Effector CD4-positive, alpha-beta T cell (primary cell): ENCODE measurements around the gene RASGRF2.
A peak's percentile ranks its signal among the peaks of the same experiment; 100 is the strongest.

Experiments
- DNase-seq: peaks from one replicate; pipeline ENCODE4 v3.0.0-alpha.2; 2020

RASGRF2 gene

GRCh38 chr5:80956272-80956671, 3.9 kb upstream of the RASGRF2 start:
- DNase-seq = no peak

DNA sequence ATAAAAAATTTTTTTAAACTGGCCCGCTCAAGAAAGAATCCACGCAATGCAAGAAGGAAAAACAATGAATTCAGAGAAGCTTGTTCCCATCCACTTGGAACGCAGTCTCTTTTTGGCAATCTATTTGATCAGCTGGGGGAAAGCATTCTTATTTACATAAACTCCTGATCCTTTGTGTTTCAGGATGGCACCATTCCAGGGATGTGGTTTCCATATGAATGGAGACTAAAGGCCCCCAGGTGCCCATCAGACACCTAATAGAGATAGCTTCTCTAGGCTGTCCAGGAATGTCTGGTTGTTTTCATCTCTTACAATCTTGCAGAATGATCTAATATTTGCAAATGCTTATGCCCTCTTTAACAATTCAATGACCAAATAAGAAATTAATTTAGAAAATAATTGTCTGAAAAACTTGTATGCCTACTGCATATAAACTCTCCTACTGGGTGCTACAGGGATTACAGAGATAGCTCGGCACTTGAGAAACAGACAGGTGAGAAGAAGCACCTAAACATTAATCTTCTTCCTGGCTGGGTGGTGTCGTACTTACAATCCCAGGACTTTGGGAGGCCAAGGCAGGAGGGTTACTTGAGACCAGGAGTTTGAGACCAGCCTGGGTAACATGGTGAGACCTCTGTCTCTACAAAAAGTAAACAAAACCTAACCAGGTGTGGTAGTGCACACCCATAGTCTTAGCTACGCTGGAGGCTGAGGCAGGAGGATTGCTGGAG, 3.0 kb upstream of the RASGRF2 start:
- DNase-seq = no peak

- no peak for DNase-seq
Measured at GRCh38 chr5:80958616-80959015, 1.5 kb upstream of the RASGRF2 start.

- DNase-seq = no peak
Measured at GRCh38 chr5:80959138-80959537, 1.0 kb upstream of the RASGRF2 start.

DNA sequence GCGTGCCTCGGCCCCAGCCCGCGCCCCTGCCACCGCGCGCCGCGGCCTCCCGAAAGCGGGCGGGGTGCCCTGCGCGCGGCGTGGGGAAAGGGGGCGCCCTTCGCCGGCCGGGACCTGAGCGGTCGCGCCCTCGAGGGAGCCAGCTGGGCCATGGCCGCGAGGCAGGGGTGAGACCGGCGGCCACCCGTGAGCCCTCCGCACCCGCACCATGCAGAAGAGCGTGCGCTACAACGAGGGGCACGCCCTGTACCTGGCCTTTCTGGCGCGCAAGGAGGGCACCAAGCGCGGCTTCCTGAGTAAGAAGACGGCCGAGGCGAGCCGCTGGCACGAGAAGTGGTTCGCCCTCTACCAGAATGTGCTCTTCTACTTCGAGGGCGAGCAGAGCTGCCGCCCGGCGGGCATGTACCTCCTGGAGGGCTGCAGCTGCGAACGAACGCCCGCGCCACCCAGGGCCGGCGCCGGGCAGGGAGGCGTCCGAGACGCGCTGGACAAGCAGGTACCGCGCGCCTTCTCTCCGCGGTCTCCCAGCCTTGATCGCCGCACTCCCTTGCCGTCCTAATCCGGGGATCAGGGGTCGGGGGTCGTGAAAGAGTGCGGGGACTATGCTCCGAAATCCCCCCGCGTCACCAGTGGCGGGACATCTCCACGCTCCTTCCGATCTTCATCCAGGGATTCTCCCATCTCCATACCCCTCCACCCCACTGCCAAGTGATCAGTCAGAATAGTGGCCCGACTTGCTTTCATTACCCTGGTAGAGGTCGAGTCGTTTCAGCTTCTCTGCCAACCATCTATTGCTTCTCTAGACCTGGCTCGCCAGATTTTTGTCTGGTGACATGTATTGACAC, 590 bp downstream of the RASGRF2 start:
- DNase-seq = peak; percentile 23

DNA sequence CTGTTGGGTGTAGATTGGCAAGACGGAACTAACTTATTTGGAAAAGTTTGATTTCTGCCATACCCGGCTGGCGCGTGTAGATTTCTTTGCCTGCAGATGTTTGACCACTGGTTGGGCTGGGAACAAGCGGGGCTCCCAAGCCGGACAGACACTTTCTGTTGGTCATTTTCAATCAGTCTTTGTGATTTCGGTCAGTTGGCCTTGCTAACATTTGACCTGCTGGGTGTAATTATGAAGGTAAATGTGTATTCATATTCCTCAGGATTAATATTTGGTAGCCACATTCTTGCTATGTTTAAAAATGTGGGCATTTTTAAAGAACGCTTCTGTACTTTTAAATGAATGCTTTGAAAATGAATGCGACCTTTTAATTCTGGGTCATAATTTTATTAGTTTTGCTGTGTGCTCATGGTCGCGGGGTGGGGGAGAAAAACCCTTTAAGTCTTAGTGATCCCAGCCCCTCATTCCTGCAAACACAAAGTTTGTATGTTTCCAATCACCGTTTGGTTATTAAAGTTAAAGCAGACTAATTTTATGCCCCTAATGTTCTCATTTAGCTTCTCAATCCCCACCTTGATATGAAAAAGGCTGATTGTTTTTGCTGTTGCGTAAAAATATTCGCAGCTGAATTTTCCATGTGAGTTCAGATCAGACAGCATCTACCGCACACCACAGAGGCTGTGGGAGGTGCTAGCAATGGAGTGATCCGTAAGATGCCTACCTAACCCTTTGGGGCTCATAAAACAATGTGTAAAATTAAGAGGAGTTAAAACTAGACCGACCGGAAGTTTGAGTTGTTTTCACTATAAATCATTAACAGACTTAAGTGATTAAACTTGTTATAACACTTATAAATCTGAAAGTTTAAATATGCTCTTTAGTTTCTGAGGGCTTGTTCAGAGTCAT, 1.5 kb downstream of the RASGRF2 start:
- peak; percentile 28 for DNase-seq

DNA sequence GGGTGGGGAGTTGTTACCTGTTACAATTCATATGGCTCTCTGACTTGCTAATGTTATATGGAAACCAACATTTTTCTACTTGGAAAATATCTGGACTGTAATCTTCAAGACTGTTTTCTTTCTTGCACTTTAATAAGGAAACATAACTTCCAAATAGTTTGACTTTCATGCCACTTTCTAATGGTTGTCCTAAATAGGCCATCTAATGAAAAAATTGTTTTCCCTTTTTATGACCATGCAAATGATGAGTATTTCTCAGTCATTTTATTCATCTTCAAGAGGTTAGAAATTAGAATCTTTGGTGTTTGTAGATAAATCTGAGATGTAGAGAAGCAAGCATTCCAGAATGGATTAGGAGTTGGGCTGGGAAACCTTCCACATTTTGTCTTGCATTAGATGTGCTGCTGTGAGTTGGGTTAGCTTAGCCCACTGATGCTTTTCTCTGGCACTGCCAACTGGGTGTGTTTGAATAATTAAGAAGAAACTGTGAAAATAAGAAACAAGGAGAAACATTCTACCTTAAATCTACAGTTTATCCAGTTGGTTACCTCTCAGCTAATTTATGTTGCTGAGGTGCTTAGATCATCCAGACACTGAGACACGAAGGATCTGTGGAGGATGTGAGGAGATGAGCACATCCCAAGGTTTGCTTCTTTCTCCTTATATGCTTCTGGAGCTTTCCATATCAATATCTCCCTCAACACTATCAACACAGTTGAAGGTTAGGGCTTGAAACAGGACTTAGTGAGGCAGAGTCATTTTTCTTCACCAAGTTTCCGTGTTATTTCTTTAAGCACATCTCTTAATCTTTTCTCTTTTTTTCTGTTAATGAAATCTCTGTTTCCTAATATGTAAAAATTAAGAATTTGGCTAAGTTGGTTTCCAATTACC, 2.7 kb downstream of the RASGRF2 start:
- DNase-seq = no peak

GRCh38 chr5:80963521-80963895, 3.3 kb downstream of the RASGRF2 start:
- DNase-seq = no peak

DNA sequence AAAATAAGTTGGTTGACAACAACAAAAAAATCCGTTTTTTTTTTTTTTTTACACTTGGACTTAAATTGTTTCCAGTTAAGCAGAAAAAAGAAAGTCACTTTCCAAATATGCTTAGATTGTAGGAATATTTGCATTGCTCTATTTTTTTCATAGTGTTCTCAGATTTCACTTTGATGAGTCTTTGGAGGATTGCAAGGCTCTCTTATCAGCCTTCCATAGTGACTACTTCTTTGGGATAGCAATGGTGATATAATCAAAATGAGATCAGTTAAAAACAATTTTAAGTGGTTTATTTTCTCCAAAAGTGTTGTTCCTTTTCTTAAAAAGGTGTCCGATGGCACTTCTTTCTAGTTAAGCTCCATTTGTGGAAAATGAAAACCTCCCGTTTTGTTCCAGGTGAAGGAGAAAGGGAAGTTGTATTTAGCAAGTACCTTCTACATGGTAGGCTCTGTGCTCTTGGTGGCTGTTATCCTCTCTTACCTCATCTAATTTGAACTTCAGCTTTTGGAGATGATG, 3.9 kb downstream of the RASGRF2 start:
- DNase-seq = no peak

- no peak for DNase-seq
Measured at GRCh38 chr5:80964491-80964890, 4.3 kb downstream of the RASGRF2 start.

GRCh38 chr5:80964919-80965318, 4.8 kb downstream of the RASGRF2 start:
- no peak for DNase-seq

DNA sequence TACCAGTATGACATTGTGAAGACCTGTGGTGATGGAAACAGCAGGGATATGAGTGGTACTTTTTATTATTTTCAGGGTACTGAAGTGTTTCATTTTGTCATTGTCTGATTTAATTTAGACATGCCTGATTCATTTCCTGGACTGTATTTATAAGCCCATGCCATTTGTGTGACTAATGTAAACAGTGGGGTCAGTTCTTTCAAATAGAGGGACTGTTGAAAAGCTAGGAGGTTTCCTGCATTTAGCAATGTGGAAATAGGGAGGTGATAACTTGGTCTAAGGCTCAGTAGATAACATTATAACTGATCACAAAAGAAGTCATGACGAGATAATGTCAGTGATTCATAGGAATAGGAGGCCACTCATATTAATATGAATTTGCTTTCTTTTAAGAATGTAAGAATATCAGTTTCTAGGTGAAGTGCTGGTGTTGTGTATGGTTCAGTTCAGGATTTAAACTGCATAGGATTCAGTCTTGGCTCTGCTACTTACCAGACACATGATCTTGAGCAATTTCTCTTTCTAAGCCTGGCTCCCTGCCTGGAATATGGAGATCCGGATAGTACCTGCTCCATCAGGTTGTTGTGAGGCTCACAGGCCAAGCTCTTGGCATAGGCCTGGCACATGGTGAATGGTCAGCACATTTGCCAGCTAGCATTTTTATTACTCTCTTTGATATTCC, 7.5 kb downstream of the RASGRF2 start:
- no peak for DNase-seq

- DNase-seq = no peak
Measured at GRCh38 chr5:80973027-80973426, 12.9 kb downstream of the RASGRF2 start.

- no peak for DNase-seq
Measured at GRCh38 chr5:80975065-80975464, 14.9 kb downstream of the RASGRF2 start.

DNA sequence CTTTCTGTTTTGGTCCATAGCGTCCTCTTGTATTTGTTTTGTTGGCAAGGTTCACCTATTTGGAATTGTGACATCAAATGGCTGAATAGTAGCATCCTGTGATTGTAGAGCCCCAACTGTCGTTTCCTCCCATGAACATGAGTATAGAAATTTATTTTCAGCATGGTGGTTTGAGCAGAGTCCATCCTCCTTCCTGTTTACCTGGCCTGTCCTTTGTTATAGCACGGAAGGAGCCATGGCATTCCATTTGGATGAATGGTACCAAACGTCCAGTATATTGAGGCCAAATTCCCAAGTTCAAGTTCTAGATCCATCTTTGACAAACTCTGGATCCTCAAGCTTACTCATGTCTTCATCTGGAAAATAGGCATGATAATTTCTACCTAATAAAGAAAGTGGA, 16.8 kb downstream of the RASGRF2 start:
- no peak for DNase-seq

GRCh38 chr5:80977764-80978163, 17.6 kb downstream of the RASGRF2 start:
- DNase-seq = no peak

- DNase-seq = no peak
Measured at GRCh38 chr5:80978772-80979317, 18.7 kb downstream of the RASGRF2 start.

- DNase-seq = no peak
Measured at GRCh38 chr5:80982093-80982492, 21.9 kb downstream of the RASGRF2 start.

DNA sequence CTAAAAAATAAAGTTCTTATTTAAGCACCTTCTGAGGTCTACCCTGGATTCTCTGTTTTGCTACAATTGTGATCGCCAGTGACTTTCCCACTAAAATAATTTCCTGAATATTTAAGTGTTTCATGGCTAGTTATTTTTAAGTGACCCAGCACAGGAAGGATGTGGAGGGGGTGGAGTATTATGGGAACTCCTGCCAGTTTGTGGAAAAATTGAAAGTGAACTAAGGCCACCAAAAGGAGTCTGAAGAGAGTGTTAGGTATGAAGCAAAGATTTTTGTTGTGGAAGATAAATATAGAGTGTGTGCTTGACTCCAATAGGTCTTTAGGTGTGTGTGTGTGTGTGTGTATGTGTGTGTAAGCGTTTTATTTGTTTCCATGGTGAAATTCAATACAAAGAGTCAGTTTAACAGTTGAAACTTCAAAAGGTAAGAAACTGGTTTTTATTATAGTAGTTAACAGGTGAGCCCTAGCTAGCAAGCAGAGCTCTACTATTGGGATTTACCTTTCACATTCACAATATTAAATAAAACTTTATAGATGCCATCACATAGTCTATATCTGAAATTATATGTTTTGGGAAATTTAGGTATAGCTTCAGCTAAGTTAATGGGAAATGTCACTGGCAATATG, 25.6 kb downstream of the RASGRF2 start:
- DNase-seq = no peak

- DNase-seq = no peak
Measured at GRCh38 chr5:80986382-80986781, 26.2 kb downstream of the RASGRF2 start.
